GM21390 (cell line): ENCODE results near the gene BLID.

Source experiments
- ATAC-seq: cut with Tn5 transposase; IDR thresholded peaks from one replicate; pipeline ENCODE4 v1.9.1; 2021; ENCODE audit not compliant: unreplicated experiment

BLID gene

GRCh38 chr11:122107045-122107444 is 9.0 kb downstream of the BLID start:
- no peak for ATAC-seq

GRCh38 chr11:122105044-122105758 is 10.8 kb downstream of the BLID start:
- ATAC-seq: no peak

- ATAC-seq: no peak
These were observed 11.7 kb downstream of the BLID start for GRCh38 chr11:122104341-122104740.

- ATAC-seq: no peak
These were observed 12.3 kb downstream of the BLID start for GRCh38 chr11:122103726-122104125.

GRCh38 chr11:122103321-122103720 is 12.7 kb downstream of the BLID start:
- ATAC-seq: no peak

GRCh38 chr11:122102426-122102825 is 13.6 kb downstream of the BLID start:
- no peak for ATAC-seq

GRCh38 chr11:122101625-122102291 is 14.3 kb downstream of the BLID start:
- no peak for ATAC-seq

- ATAC-seq: no peak
These were observed 15.3 kb downstream of the BLID start for GRCh38 chr11:122100756-122101080.

- ATAC-seq: no peak
These were observed 15.8 kb downstream of the BLID start for GRCh38 chr11:122100037-122100755.

- no peak for ATAC-seq
These were observed 16.5 kb downstream of the BLID start for GRCh38 chr11:122099374-122100036.

- no peak for ATAC-seq
These were observed 17.6 kb downstream of the BLID start for GRCh38 chr11:122098261-122098980.

- no peak for ATAC-seq
These were observed 18.5 kb downstream of the BLID start for GRCh38 chr11:122097419-122098001.

- ATAC-seq: no peak
These were observed 19.5 kb downstream of the BLID start for GRCh38 chr11:122096272-122097112.

- no peak for ATAC-seq
These were observed 20.2 kb downstream of the BLID start for GRCh38 chr11:122095681-122096262.

- no peak for ATAC-seq
These were observed 21.2 kb downstream of the BLID start for GRCh38 chr11:122094836-122095235.

- no peak for ATAC-seq
These were observed 22.2 kb downstream of the BLID start for GRCh38 chr11:122093731-122094275.

GRCh38 chr11:122091835-122092234 is 24.2 kb downstream of the BLID start:
- ATAC-seq: no peak

- ATAC-seq: no peak
These were observed 26.9 kb downstream of the BLID start for GRCh38 chr11:122089111-122089510.

- no peak for ATAC-seq
These were observed 30.3 kb downstream of the BLID start for GRCh38 chr11:122085712-122086111.
